GM12878 (cell line): Measurements from ENCODE around the gene C12orf43.

Experiments
- E2F8 ChIP-seq: fragments of 450-650 bp; IDR thresholded peaks from 2 replicates; pipeline ENCODE4 v1.6.1; 2018; ENCODE audit warnings: mild to moderate bottlenecking, low read depth, moderate library complexity; ENCODE audit not compliant: partially characterized antibody
- JUNB ChIP-seq: IDR thresholded peaks from 2 replicates; pipeline ENCODE4 v1.6.1; 2016; ENCODE audit warnings: antibody characterized with exemption, mild to moderate bottlenecking
- JUND ChIP-seq: IDR thresholded peaks from 2 replicates; pipeline ENCODE4 v1.6.1; 2012; ENCODE audit warnings: low read depth, mild to moderate bottlenecking, low read length, improper control_type of control experiment, moderate library complexity
- POLR2A ChIP-seq: IDR thresholded peaks from 2 replicates; pipeline ENCODE4 v1.6.1; 2011; ENCODE audit warnings: low read depth, mild to moderate bottlenecking, low read length
- RBBP5 ChIP-seq: fragments of 200-600 bp; sonication (generic); conservative IDR thresholded peaks from 2 replicates; pipeline ENCODE4 v1.6.1; 2016
- SIN3A ChIP-seq: IDR thresholded peaks from 2 replicates; pipeline ENCODE4 v1.6.1; 2012; ENCODE audit warnings: low read depth, low read length, improper control_type of control experiment
- STAT1 ChIP-seq: fragments of 450-650 bp; conservative IDR thresholded peaks from 2 replicates; pipeline ENCODE4 v1.6.1; 2014; ENCODE audit warnings: antibody characterized with exemption, mild to moderate bottlenecking
- TF ChIP-seq, protein P1 (sequence below), 3 experiments: IDR thresholded peaks in 2 of 3; conservative IDR thresholded peaks in 1 of 3; 2 replicates each; pipeline ENCODE4 v1.5.1; 2011; ENCODE audit warnings: low read depth in 3 of 3, low read length in 3 of 3, mild to moderate bottlenecking in 3 of 3, control low read depth in 2 of 3, moderate library complexity in 2 of 3, inconsistent platforms in 1 of 3, mixed read lengths in 1 of 3; ENCODE audit not compliant: control insufficient read depth in 2 of 3, insufficient read depth in 1 of 3; ENCODE audit errors: extremely low read depth in 1 of 3

GRCh38 chr12:121023799-121024198, 7.5 kb upstream of the C12orf43 start:
- TF ChIP-seq, protein P1, sequence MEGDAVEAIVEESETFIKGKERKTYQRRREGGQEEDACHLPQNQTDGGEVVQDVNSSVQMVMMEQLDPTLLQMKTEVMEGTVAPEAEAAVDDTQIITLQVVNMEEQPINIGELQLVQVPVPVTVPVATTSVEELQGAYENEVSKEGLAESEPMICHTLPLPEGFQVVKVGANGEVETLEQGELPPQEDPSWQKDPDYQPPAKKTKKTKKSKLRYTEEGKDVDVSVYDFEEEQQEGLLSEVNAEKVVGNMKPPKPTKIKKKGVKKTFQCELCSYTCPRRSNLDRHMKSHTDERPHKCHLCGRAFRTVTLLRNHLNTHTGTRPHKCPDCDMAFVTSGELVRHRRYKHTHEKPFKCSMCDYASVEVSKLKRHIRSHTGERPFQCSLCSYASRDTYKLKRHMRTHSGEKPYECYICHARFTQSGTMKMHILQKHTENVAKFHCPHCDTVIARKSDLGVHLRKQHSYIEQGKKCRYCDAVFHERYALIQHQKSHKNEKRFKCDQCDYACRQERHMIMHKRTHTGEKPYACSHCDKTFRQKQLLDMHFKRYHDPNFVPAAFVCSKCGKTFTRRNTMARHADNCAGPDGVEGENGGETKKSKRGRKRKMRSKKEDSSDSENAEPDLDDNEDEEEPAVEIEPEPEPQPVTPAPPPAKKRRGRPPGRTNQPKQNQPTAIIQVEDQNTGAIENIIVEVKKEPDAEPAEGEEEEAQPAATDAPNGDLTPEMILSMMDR (IDR thresholded peaks at IDR 0.05 in 2 of 3, conservative IDR thresholded peaks at IDR 0.05 in 1 of 3; ENCODE audit: control insufficient read depth in 2 of 3, extremely low read depth in 1 of 3, insufficient read depth in 1 of 3, low read depth in 3 of 3, low read length in 3 of 3): no peak
- TF ChIP-seq POLR2A: no peak
- no peak for TF ChIP-seq STAT1
- no peak for TF ChIP-seq JUND
- TF ChIP-seq RBBP5: no peak
- no peak for TF ChIP-seq JUNB
- no peak for TF ChIP-seq E2F8
- TF ChIP-seq SIN3A: no peak
